ENCODE results near the gene SLX9. TPM values are rescaled to one million over a fixed set of nuclear protein-coding genes. Genes with fewer than 3 reads are reported as not detected.

Gene SLX9
- total RNA-seq, 1 donor from 2014 or later = 27.2 TPM

DNA sequence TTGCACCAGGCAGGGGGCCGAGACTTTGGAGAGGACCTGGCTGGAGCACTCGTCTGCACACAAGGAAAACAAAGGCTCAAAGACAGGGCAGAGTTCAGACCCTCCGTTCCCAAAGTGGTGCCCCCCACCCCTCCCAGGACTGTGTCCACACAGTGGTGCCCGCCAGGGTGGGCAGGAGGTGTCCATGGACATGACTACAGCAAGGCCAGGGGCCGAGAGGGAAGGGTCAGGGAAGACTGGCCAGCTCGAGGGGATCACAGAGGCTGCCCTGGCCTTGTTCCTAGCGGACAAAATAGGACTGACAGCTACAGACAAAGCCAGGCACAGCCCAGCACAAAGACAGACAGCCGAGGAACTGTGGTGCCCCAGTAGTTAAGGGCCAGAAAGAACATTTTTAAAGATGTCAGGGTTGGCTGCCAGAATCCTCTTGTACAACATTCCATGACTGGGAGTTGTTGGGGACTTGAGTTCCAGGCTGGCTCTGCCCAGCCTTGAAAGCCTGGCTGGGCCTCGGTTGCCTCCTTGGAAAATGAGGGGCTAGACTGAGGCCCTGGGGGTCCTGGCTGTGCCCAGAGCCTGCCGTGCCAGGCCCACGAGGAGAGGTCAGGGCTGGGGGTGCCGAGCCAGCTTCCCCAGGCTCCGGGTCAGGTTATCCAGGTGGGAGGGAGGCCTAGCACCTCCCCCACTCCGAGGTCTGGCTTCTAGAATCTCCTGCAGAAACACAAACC, 63.7 kb downstream of the SLX9 start:
- ATAC-seq = no peak

DNA sequence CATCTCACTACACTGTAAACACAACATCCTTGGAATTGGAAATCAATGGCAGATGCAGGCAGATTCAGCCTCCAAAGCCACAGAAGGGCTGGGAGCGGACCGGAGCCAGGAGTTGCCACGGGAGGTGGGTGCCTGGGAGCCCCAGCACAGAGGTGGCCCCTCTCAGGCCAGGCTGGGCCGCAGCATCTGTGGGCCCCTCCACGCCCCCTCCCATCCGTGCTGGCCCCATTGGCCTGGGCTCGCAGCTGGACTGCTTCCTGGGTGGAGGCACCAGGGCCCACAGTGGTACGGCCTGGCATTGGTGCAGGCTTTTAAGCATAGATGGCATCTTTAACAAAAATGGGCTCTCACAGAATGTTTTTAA, 64.2 kb downstream of the SLX9 start:
- no peak for ATAC-seq

DNA sequence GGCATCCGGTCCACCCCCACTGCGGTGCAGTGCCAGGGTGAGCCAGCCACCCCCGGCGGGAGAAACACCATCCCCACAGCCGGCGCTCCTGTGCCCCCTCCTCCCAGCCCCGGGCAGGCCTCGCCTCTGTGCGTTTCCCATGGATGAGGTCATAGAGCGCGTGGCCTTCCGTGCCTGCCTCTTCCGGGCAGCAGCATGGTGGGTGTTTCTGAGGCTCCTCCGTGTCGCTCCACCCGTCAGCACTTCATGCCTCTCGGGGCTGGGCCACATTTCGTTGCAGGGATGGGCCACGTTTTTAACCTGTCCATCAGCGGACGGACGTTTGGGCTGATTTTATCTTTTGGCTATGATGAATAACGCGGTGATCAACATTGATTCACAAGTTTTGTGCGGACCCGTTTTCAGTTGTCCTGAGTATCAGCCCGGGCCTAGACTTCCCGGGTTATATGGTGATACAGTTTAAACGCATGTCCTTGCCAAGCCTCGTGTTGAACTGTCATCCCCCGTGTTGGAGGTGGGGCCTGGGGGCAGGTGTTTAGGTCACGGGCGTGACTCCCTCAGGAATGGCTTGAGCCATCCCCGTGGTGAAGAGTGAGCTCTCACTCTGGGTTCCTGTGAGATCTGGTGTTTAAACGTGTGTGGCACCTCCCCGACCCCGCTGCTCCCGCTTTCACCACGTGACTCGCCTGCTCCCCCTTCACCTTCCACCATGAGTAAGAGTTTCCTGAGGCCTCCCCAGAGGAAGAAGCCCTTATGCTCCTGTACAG, 64.8 kb downstream of the SLX9 start:
- ATAC-seq = no peak

DNA sequence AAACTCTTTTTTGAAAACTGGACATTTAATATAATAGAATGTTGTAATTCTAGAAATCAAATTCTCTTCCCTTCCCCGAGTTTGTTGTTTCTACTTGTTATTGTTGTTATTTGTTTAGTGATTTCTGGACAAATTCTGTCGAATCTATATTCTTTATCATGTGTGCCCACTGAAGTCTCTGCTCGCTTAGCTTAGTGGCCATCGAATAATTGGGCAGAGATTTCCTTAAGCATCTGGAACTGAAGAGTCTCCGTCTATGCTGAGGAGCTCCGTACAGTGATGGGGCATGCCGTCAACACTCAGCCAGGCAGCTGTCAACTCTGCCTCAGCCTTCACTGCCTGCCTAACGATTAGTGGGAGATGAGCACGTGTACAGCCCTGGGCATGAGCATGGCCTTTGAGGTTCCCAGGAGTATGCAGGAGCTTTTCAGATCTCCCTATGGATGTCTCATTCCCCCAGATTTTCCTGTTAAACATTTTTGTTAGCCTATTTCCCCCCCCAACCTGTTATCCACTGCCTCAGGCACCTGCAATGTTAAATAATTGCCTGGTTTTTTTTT, 66.8 kb downstream of the SLX9 start:
- no peak for ATAC-seq

DNA sequence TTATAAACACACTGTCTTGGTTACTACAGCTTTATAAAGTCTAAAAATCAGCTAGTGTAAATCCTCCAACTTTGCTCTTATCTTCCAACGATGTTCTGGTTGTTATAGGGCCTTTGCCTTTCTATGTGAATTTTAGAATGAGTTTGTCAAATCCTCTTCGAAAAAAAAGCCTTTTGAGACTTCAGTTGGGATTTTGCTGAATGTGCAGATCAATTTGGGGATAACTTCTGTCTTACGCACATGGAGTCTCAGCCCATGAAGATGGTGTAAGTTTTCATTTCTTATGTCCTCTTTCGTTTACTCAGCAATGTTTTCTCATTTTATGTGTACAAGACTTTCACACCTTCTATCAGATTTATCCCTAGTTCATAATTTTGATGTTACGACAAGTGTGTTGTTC, 69.8 kb downstream of the SLX9 start:
- no peak for ATAC-seq

DNA sequence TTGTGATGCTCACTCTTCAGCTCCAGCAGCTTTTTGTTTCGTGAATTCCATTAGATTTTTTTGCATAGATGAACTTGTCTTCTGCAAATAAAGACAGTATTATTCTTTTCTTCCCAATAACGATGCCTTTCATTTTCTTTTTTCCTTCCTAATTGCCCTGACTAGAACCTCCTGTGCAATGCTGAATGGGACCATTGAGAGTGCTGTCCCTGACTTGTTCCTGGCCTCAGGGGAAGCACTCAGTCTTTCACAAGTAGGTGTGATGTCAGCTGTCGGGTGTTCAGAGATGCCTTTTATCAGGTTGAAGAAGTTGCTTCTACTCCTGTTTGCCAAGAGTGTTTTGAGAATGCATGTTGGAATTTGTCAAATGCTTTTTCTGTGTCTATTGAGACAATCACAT, 70.3 kb downstream of the SLX9 start:
- ATAC-seq = peak; percentile 46

DNA sequence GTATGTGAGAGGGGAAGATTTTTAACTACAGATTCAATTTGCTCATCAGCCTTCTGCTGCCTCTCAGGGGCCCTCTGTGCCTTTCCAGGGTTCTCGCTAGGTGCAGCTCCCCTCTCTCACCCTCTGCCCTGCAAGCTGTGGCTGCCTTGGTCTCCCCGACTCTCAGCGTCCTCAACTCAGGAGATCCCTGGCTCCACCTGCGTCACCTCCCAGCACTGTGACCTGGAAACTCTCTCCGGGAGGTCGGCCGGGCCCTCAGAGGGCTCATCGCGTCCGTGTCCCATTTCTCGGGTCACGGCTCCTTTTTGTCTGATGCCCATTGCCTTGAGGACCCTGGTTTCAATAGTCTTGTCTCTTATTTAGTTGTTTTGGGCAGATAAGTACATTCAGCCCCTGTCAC, 71.0 kb downstream of the SLX9 start:
- ATAC-seq = no peak

DNA sequence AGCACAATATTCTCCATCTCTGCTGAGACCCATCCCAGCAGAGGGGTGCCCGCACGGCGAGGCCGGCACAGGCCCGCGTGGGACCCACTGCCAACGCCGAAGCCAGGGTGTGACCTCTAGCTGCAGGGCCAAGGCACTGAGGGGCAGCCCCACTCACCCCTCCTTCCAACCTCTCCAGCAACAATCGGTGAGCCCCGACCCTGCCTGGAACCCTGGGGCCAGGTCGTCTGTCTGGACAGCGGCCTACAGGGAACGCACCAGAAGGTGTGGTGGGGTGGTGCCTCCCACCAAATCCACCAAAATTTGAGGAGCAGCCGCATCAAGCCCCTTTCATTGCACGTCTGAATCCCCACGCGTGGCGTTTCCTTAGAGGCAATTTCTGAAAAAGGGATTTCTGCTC, 71.6 kb downstream of the SLX9 start:
- no peak for ATAC-seq

DNA sequence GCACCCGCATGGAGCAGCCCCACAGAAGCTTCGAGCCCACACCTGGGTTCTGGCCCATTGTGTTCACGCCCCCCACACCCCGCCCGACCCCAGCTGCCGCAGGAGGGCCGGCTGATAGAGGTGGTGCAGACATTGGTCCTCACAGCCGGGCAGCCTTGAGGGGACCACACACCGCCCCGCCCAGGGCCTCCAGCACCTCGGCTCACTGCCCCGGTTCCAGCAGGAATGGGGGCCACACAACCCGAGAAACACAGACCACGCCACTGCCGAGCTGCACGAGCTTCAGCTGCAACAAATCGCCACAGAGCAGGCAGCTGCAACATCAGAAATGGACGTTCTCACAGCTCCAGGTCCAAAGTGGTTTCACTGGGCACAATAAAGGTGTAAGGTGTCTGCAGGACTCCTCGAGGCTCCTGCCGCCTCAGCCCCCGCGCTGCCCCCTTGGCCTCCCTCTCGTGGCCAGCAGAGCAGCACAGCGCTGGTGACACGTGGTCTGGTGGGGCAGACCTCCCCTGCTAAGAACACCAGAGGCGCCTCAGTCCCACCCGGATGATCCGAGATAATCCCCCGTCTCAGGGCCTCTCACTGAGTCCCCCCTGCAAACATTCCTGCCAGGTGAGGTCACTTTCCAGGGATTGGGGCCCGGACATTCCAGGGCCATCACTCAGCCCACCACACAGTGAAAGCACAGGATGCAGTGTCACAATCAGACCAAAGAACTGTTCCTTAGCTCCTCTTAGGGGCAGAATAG, 72.3 kb downstream of the SLX9 start:
- peak; percentile 37 for ATAC-seq

DNA sequence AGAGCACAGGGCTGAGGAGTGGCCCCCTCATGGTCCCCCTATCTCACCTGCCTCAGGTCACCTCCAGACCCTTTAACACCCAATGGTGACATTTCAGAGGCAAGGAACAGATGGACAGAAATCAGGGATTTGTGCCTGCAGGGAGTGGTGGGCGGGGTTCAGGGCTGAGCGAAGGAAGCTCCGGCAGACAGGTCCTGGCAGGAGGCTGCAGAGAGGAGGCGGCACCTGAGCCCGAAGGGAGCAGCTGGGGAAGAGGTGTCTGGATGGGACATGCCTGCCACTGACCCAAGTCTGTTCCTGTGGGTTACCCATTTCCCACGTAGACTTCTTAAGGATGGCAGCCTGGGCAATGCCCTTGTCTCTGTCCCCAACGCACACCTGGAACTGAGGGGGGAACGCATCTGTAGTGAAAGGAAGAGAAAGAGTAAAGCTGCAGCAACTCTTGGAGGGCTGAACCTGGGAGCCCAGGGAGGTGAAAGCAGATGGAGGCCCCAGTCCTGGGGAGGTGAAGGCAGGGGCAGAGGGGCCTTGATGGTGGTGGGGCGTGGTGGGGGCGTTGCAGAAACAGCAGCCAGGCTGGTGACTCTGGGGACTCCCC, 72.9 kb downstream of the SLX9 start:
- ATAC-seq = peak; percentile 69

DNA sequence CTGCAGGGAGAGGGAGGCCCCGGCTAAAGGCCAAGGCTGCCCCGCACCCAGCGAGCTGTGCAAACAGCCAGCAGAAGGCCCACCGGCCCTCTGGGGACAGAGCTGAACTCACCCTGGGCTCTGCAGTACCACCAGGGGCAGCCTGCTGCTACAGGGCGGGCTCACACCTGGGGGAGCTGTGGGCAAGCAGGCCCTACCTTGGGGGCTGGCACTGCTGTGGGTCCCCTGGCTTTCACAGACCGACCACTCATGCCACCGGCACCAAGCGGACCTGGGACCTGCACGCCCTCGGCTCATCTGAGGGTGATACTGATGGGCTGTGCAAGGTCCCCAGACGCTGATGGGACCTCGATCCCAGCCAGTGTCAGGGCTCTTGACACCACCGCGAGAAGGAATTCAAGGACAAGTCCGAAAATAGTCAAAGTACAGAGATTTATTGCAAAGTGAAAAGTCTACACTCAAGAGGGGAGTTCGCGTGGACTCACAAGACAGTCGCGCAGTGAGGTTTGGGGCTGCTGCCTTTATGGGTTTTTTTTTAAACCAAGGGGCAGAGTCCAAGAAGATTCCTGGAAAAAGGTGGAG, 73.5 kb downstream of the SLX9 start:
- no peak for ATAC-seq

DNA sequence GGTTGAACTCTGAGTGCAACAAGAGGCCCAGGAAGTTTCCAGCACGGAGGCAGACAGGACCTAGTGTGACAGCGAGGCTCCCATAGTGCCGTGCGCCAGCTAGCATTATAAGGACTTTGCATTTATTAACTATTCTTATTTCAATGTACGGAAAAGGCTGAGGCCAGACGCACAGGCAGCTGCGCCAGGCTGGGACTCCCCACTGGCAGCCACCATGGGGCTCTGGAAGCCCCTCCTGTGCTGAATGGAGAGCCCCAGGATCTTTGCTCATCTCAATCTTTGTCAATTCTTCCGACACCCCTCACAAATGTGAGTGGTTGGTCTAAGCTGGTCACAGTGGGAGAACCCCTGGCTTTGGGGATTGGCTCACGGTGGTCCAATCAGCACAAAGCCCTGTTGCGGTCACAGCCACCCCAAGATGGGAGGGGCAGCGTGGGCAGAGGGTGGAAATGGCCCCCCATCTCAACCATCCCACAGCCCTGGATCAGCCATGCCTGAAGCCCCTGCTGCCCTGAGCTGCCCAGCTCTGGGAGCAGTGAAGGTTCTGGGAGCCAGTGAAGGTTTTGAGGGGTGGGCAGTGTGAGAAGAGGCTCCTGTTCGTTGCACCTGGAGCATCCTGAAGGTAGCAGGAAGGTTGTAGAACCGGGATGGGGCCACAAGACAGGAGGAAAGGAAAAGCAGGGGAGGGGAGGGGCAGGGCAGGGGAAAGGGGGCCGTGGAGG, 75.1 kb downstream of the SLX9 start:
- no peak for ATAC-seq

DNA sequence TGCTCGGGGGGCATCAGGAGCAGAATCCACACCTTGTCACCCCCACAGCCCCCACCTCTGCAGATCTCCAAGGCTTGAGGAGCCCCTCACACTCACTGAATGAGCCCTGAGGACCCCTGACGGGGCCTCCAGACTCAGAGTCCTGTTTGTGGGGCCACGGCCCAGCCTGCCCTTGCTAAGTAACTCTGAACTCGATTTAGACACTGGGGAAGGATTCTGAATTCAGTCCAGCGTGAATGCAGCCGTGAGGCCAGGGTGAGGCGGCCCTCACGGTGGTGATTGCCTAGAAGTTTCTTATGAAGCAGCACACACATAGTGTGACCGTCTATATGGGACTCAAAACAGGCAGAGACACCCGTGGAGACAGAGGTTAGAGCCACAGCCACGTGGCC, 75.6 kb downstream of the SLX9 start:
- ATAC-seq = no peak

DNA sequence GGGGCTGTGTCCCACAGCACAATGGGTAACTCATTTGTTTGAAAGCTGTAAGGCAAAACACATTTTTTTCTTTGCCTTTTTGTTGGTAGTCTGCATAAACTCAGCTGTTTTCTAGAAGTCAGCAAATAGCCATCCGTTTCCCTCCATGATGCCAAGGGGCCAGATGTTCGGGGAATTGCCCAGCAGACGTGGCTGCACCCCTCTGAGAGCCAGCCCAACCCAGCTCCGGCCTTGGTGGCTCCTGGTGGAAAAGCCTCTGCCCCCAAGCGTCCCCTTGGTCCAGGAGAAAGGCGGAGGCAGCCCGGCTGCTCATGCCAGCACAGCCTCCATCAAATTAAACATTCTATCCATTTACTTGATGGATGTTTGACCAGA, 76.2 kb downstream of the SLX9 start:
- no peak for ATAC-seq

DNA sequence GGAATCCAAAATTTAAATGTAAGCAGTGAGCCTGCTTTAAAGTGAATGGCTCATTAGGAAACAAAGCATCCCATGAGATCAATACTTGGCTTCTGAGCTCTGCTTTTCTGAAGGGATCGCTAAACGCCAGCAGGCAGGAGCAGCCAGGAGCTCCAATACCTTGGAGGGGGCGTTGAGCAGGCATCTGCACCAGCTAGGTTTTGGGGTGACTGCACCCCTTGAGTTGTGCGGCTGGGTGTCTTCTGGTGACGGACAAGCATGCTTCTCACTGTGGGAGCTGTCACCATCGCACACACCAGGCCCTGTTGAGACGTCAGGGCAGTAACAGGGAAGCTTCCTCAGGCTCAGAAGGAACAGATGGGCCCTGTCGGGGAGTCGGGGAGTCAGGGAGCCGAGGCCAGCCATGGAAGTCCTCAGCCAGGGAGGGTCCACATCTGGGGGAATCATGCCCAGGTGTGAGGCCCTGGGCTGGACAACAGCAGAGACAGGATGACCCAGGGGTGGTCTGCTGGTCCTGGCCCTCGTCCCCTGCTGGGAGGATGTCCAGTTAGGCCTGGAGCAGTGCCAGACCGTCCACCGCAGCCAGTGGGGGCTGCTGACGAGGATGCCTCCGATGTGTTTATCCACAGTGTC, 76.7 kb downstream of the SLX9 start:
- no peak for ATAC-seq

DNA sequence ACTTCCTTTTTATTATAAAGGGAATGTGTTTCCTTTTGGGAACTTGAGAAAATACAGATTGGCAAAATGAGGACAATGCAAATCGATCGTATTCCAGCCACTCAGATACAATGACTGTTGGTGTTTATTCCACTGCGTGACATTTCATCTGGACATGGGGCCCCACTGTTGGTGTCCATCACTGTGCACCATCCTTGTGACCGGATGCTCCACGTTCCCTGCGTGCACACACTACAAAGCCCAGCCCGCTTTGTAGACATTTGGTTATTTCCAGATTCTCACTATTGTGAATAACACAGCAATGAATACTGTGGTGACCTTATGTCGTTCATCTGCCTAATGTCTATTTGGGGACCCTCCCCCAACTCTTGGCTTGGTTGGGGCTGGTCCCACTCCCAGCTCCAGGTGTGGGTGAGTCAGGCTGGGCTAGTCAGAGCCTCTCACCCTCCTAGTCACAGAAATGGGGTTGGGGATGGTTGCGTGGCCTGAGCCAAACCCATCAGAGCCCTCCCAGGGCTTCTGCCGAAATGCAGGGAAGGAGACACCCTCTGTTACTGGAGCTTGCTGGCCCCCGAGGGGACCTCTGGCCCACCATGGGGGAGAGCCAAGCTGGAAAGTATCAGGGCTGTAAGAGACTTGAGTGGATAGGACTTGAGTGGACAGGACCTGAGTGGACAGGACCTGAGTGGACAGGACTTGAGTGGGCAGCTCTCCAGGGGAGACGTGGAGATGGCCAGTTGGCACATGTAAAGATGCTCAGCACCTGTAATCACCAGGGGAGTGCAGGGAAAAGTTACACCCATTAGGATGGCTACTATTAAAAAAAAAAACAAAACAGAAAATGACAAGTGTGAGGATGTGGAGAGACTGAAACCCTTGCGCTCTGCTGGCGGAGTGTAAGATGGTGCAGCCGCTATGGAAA, 77.5 kb downstream of the SLX9 start:
- no peak for ATAC-seq

DNA sequence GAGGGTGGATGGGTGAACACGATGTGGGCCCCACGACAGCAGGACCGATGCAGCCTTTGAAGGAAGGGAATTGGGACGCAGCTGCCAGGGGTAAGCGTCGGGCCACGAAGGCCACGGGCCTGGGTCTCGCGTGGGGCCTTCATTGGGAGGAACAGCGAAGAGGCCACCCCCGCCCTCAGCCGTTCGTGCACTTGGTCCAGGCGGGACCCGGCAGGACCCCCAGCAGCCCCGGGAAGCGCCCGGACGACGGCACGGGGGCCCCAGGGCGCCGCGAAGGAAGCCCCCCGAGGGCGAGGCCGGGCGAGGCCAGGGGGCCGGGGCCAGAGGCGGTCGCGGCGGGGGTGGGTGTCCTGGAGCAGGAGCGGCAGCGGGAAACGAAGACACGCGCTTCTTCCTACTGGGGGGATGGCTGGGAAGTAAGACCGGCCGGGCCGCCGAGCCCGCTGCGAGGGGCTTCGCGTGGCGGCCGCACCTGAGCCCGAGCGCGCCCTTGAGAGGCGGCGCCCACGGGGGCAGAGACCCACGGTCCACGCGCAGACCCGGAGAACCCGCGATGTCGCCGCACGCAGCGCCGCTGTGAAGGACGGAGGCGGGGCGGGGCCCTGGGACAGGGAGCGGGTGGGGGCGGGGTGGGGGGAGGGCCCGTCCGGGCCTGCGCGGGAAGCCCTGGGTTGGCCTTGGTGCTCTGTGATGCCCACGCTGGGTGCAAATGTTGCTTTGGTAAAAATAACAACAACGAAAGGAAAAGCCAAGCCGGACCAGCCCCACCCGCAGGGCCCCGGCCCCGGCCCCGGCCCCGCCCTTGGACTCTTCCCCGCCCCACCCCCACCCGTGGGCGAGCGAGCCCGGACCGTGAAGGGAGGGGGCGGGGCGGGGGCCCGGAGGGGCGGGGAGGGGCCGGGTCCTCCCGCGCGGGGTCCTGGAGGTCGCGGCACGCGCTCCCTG, 78.6 kb downstream of the SLX9 start:
- no peak for ATAC-seq

DNA sequence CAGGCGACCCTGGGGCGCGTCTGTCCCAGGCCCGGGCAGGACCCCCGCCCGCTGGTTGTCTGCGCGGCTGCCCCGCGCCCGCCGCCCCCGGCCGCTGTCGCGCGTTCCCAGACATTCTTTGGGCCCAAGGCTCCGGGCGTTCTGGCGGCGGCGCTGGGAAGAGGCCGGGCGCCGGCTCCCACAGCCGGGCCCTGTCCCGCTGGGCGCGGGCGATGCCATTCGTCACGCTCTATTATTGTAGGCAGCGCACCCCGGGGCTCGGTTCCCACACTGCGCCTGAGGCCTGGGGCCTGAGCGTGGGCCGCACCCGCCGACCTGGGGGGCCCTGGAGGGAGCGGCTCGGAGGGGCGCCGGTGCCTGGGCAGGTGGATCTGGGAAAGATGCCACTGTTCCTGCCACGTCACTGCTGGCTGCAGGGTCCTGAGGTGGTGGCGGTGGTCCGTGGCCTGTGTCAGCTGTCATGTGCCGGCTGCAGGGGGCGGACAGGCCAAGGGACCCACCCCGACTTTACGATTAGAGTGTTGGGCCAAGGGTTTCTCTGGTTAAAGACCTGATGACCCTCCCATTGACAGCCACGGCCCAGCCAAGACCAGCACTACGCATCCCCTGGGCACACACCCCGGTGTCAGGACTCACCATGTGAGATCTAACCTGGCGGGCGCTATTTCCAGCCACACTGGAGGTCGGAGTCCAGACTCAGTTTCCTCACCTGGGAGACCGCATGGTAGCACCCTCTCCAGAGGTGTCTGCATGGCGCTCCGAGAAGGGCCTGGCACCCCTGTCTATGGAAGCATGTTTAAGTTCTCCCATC, 79.5 kb downstream of the SLX9 start:
- ATAC-seq = peak; percentile 52

Data from esophagus mucosa (tissue), 1 donor.